Stomach (tissue), 4 donors: ENCODE data around the gene MED13L.

Source experiments
- POLR2A ChIP-seq, 4 donors: fragments of 450-650 bp; IDR thresholded peaks; one replicate each; pipeline ENCODE4 v1.6.1; 2016; ENCODE audit warnings: antibody characterized with exemption in 4 of 4, control low read depth in 2 of 4, mild to moderate bottlenecking in 1 of 4, moderate library complexity in 1 of 4
- TF ChIP-seq, protein P1 (sequence below), 7 experiments: fragments of 450-650 bp in 4 of 7; fragments of 200-600 bp in 3 of 7; sonication (generic) in 3 of 7; IDR thresholded peaks; one replicate each; pipeline ENCODE4 v1.5.1; 2016 to 2019; ENCODE audit warnings: antibody characterized with exemption in 7 of 7, control low read depth in 2 of 7, mild to moderate bottlenecking in 1 of 7

DNA sequence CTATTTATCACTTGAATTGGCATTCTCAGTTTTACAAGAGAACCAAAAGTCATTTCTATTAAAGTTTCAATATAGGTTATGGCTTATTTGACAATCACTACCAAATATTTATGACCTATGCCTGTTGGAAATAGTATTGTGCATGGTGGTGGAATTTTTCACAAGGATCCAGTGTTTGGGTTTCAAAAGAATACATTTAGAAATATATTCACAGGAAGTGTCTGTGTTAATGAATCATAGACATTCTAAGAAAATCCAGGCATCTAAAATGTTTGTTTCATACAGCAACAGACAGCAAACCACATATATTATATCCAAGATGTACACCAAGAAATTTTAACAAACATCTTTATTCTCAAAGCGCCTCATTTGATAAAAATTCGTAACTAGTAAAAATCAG, 92.7 kb downstream of the MED13L start:
- TF ChIP-seq POLR2A (IDR thresholded peaks at IDR 0.05) = no peak
- TF ChIP-seq, protein P1, sequence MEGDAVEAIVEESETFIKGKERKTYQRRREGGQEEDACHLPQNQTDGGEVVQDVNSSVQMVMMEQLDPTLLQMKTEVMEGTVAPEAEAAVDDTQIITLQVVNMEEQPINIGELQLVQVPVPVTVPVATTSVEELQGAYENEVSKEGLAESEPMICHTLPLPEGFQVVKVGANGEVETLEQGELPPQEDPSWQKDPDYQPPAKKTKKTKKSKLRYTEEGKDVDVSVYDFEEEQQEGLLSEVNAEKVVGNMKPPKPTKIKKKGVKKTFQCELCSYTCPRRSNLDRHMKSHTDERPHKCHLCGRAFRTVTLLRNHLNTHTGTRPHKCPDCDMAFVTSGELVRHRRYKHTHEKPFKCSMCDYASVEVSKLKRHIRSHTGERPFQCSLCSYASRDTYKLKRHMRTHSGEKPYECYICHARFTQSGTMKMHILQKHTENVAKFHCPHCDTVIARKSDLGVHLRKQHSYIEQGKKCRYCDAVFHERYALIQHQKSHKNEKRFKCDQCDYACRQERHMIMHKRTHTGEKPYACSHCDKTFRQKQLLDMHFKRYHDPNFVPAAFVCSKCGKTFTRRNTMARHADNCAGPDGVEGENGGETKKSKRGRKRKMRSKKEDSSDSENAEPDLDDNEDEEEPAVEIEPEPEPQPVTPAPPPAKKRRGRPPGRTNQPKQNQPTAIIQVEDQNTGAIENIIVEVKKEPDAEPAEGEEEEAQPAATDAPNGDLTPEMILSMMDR (IDR thresholded peaks at IDR 0.05) = no peak
